Stimulated activated CD4-positive, alpha-beta T cell treated with anti-CD3 and anti-CD28 coated beads, TNF-alpha, amount 100 ng/mL, for 4 hours (primary cell): ENCODE data around the gene SPATA18.

ENCODE experiments used
- DNase-seq, 3 experiments: peaks; one replicate each; pipeline ENCODE4 v3.0.0-alpha.2; 2020; ENCODE audit warnings: low read depth in 3 of 3

Gene SPATA18, protein sequence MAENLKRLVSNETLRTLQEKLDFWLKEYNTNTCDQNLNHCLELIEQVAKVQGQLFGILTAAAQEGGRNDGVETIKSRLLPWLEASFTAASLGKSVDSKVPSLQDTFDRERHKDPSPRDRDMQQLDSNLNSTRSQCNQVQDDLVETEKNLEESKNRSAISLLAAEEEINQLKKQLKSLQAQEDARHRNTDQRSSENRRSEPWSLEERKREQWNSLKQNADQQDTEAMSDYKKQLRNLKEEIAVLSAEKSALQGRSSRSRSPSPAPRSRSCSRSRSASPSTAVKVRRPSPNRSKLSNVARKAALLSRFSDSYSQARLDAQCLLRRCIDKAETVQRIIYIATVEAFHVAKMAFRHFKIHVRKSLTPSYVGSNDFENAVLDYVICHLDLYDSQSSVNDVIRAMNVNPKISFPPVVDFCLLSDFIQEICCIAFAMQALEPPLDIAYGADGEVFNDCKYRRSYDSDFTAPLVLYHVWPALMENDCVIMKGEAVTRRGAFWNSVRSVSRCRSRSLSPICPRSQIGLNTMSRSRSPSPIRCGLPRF

DNA sequence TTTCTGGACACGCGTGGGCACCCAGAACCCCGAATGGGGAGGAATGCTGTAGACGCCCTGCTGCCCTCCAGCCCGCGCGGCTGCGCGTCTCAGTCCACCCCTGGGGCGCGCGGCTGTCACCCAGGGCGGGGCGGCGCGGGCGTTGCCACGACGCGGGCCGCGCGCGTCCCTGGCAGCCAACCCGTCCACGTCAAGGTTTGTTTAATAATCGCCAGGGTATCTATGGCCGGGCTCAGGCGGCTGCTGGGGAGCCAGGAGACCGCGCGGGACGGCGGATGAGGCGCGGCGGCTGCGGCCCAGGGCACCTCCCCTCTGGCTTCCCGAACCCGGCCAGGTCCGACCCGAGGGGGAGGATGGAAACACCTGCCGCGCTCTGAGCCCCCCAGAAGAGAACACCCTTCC is at the start of gene SPATA18:
Gene SPATA18 (plus strand): TSS at position 92 of the 402 bp plus-strand sequence. CDS start 401 bp downstream, outside the sequence.
- no peak for DNase-seq

DNA sequence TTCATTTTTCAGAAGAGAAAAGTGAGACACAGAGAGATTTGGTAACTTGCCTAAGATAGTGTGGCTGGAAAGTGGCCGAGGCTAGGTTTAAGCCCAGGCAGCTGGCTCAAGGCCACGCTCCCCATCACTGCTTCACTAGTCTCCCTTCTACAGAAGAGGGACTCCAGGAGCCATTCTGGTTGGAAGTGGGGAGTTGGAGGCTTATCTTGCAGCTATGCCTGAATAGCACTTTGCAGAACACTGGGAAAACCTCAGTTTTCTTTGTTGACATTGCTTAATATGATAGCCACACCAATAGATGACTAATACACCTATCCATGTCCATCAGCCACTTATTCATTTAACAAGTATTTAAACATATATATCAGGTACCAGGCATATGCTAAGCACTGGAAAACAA is 49.5 kb upstream of the SPATA18 start:
- no peak for DNase-seq

DNA sequence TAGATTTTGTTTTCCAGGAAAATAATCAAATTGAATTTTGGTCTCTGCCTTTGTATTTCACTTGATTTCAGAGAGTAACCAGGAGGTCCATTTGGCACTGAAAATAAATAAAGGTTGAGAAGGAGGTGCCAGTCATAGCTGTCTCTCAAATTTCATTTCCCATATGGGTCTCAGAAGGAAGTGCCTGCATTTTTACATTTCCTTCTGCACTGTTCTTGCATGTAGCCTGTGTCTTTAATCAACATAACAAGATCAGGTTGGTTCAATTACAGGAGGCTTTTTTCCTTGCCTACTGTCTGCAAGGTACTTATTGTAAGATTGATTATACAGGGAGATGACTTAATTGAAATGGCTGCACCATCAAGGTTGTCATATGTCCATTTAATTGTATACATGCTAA is 46.7 kb upstream of the SPATA18 start:
- no peak for DNase-seq

DNA sequence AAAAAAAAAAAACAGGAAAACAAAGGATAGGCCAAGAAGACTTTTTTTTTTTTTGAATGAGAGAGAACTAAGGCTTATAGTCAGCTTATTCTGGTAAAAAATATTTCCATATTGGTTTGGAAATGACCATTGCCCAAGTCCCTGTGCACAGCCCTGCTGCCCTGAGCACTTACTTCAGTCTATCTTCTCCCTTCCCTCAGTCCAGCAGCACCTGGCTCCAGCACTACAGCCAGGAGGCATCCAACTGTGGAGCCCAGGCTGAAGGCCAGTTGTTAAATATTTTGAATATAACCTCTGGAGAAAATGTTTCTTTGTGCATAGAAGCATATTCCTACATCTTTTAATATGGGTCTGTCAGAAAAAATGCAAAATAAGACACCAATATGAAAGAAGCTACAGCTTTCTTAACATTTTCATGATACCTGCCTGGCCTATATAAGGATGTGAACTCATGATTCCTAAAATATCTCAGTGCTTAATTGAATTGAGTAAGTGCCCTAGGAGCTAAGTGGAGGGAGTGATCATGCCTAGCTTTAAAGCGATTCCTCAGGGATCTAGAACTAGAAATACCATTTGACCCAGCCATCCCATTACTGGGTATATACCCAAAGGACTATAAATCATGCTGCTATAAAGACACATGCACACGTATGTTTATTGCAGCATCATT is 45.4 kb upstream of the SPATA18 start:
- DNase-seq = no peak

DNA sequence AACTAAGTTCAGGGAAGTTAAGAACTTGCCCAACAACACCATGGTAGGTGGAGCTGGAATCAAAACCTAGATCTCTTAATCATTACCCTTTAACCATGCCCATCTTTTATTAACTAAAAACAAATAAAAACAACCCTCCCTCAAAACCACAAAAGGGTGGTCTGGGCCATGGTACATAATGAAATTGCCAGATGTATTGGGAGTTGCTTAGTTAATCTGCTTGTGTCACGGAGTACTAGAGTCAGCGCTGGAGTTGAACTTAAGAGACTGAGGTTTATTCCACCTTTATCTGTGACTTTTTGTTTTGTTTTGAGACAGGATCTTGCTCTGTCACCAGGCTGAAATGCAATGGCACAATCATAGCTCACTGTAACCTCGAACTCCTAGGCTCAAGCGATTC is 44.2 kb upstream of the SPATA18 start:
- no peak for DNase-seq

DNA sequence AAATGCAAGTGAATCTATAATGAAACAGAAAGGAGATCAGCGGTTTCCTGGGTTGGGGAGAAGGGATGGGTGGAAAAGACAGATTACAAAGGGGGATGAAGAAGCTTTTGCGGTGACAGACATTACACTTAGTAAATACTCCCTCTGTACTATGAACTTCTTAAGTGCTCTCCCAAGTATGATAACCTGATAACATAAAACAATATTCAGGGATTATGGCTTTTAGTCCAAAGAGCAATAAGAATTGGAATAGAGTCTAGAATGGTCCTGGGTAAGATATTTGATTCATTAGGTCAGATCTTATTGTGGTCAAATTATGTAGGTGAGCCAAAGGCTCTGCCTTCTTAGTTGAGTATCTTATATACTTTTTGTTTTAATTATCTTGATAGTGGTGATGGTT is 40.1 kb upstream of the SPATA18 start:
- DNase-seq = no peak

DNA sequence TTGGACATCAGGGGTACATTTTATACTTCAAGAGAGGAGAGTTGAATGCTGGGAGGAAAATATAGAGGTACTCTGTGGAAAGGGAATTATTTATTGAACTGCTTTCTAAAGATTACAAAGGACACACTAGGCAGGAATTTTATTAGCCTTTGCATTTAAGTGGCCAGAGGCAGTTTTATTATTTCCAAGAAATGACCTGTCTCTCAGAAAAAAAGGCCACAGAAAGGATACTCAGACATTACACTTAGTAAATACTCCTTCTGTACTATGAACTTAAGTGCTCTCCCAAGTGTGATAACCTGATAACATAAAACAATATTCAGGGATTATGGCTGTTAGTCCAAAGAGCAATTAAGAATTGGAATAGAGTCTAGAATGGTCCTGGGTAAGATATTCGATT is 38.5 kb upstream of the SPATA18 start:
- no peak for DNase-seq

DNA sequence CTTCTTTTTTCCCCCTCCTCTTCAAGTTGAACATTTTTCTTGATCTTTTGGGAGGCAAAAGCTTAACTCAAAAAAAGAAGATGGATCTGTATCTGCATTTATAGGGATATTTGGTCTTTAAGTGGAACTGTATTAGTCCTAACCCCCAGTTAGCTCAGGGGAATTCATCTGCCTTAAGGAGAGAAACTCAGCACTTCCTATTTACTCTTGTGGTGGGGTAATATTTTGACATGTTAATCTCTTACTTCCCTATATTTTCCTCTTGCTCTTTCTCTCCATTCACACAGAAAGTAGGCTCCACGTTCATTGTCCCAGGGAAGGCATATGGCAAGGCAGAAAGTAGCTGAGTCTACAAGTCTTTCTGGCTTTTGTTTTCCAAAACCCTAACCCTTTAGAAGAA is 36.2 kb upstream of the SPATA18 start:
- DNase-seq = no peak

DNA sequence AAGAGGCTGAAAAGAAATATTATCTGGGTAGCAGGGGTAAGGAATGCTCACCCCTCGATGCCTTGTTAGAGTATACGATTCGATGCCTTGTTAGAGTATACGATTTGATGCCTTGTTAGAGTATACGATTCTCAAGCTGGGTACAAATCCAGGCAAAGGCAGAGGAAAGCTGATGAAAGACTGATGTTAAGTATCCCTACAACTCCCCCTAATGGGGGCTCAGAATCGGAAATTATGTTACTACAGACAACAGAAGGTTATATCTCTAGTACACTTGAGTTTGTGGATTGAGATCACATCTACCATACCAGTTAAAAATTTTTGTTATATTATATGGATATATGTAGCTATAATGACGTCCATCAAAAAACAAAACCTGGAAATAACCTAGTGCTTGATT is 35.7 kb upstream of the SPATA18 start:
- no peak for DNase-seq

DNA sequence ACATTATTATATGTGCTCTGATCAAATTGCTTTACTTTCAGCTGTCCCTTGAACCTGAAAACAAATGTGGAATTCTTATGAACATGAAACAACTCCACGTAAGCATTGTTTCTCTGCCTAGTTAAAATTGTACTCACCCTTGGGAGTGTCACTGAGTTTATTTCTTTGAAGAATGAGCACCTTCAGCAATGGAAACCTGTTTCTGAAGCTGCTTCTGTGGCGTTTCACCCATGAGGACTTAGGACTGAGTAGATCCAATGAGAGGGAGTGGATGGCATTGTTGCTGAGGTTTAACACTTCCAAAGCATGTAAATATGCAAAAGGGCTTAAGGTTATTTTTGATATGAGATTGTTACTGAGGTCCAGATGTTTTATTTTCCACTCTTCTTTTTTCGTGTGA is 34.1 kb upstream of the SPATA18 start:
- DNase-seq = no peak

DNA sequence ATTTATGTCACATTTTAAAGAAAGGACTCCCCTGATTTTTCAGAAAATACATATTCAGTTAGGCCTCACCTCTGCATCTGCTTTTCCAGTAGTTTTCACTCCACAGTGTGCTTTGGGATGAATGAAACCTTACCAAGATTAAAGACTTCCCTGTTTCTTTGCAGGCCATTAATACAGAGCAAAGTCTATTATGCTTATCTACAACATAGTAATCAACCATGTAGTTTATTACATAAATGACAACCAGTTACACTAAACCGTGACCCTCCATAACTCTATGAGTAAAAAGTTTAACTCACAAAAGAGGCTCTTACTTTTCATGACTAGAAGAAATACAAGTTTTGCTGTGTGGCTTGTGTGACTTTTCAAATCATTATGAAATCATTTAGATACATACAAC is 33.3 kb upstream of the SPATA18 start:
- DNase-seq = no peak

DNA sequence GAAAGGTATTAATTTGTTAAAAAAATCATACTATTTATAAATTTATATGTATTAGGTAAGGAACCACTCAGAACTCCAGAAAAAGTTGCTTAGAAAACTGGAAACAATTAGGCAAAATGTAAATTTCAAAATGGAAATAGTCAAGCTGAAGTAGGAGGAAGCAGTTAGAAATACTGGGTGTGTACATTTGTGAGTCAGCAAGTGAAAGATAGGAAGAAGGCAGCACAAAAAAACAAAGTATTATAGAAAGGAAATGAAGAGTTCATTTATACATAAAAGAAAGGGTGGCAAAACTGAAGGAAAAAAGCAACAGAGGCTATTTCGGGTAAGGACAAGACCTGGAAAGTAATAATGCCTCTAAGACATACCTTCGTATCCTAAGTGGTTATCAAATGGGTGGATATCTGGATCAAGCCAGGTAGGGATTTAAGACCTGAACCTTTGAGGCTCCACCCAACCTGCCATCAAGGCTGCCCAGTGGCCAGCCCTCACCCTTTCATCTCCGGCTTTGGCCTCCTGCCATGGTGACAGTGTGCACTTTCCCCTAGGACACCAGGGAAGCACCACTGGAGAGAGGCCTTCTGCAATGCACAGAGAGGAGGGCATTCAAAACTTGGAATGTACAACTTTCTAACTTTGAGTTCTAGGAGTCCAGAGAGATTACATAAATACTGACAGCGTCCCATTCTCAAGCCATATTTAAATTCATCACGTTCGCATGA is 31.0 kb upstream of the SPATA18 start, which contains the start of gene LRRC66:
Gene LRRC66 (minus strand): TSS at position 428 of the 722 bp plus-strand sequence. CDS start 2,750 bp downstream, outside the sequence.
- DNase-seq = no peak

DNA sequence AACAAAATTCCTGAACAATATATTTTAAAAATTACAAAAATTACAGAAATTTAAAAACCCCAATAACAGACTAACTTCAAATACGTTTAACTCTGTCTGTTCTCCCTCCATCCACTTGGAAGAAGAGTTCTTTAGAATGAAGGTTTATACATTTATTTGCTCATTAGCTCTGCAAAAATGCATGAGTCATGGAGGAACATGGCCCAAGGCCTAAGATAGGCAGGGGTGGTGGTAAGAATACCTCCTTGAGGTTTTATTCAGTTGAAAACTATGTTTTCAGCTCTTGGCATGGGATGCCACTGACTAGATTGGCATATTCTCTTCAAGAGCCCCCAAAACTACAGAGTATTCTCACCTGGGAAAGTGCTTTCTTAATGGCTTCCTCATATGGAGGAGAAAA is 22.1 kb upstream of the SPATA18 start:
- no peak for DNase-seq

DNA sequence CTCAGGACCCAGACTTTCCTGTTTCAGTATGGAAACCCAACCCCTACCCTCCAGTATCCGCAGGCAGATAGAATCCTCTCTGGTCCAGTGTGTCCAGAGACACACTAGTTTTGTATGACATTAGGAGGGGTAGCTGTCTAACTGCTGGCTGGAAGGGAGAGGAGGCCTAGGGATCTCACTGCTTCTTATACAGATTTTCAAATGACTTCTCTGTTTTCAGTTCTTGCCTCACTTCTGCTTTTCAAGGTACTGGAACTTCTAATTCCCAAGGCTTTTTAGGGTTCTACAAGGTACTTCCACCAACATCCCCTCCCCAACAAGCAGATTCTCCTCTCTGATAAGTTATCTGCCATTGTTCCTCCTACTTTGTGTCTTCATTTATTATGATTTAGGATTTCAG is 19.1 kb upstream of the SPATA18 start:
- no peak for DNase-seq

DNA sequence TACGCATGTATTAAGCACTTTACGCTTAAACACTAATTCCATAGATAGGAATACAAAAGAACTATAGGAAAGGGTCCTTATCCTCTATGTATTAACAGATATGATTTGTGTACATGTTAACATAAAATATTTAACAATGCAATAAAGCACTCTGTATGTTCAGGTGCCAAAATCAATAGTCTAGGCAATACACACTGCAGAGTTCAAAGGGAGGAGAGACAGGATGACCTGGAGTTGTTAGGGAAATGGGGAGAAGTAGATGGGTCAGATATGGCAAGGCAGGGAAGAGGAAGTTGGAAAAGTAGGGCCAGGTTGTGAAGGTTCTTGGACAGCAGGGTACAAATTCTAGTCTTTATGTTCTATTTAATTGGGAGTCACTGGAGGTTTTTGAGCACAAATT is 15.9 kb upstream of the SPATA18 start:
- no peak for DNase-seq

DNA sequence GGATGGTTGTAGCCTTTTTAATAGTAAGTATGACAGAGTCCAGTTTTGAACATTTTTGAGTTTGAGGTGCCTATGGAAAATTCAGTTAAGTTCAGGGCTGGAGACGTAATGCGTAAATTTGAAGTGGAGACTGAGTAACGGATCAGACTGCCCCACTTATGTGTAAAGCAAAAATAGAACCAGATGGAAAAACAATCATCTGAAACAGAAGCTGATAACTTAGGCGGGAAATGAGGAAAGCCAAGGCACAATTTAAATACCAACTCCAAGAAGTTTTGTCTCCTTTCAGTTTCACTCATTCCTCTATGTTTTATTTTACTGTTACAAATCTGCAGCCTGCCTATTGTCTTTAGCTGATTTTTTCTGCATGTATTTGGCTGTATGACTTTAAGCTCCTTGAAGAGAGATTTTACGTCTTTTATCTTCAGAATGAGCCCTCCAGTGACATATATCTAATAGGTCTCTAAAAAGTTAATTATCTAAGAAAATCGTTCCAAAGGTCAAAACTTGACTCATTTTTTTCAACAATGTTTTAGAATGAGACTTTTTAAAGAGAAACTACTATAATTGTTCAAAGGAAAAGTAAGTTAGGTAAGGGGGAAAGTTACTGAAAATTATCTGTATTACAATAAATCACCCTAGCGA is 14.1 kb upstream of the SPATA18 start:
- DNase-seq = no peak

DNA sequence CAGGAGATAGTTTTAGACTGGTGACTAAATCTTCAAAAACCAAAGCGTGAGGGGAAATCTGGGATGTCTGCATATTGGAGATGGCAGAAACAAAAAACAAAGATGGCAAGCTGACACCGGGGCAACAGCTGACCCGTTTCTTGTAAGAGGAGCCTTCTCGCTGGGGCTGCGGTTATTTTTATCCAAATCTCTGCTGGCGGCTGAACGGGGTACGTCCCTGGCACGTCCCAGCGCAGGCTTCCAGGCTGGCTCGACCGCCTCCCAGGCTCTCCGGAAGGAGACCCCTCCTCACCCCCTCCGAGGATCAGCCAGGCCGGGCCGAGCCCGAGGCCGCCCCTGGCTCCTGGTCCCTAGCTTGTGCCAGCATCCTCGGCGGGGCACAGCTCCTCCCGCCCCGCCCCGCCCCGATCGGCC is 13.4 kb upstream of the SPATA18 start:
- peak in 1 of 3 experiments; percentile 17 for DNase-seq

DNA sequence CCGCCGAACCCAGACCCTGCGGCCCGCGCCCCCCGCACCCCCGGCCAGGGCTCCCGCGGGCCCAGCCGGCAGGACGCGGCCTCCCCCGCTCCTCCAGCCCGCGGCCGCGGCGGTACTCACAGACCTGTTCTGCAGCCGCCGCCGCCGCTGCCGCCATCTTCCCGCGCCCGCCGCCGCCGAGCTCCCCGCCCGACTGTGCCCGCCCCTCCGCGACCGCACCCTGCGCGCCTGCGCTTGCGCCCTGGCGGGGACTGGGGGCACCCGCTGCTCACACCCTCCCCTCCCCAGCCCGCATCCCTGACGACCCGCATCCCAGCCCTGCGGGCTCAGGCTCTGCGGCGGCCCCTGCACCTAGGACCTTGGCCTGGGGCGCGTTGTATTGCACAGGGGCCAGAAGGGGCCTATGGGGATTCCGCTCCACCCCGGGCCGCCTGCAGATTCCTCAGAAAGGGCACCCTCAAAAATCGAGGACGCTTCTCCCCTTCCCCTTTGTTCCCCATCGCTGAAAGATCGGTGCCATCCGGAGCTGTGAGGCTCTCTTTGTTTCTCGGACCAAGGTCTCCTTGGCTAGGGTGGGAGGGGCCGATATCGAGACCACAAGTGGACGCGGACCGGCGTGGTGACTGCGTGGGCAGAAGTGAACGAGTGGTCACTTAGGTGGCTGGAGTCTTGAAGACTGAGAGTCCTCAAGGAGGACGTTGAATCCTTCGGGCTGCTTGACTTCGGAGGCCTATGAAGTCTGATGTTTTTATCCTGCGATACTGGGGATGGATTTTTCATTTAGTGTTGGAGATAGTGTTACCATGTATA is 12.8 kb upstream of the SPATA18 start, which contains the start of gene SGCB:
Gene SGCB (minus strand): TSS at position 197 of the 810 bp plus-strand sequence. CDS start 40 bp downstream, at position 157.
- peak; percentile 44 to 57 (median 51) for DNase-seq

DNA sequence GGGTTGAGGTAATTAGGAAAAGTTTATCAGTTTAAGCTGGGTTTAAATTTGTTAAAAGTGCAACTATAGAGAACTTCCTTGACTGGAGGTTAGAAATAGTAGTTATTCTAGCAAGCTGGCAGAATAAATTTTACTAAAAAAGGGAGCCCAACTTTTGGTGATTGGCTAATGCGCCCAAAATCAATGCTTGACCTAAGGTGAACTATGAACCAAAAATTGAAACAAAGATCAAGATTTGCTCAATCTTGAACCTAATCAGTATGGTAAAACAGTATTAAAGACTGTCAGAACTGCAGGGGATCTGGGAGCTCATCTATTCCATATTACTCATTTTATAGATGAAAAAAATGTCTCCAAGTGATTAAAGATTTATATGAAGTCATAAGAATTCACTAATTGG is 6.1 kb upstream of the SPATA18 start:
- no peak for DNase-seq

DNA sequence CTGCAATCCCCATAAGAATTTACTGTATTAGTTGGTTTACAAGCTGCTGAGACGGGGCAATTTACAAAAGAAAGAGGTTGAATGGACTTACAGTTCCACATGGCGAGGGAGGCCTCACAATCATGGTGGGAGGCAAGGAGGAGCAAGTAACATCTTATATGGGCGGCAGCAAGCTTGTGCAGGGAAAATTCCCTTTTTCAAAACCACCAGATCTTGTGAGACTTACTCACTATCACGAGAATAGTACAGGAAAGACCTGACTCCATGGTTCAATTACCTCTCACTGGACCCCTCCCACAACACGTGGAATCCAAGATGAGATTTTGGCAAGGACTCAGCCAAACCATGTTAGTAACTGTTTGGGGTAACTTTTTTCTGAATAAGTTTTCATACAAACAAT is 1.8 kb upstream of the SPATA18 start:
- DNase-seq = no peak
